Measurements from ENCODE around the gene MACROD2.

GRCh38 chr20:15195378-15195777 is 1200.1 kb downstream of the MACROD2 start:
- TF ChIP-seq ZFX (IDR thresholded peaks at IDR 0.05; ENCODE audit: borderline replicate concordance) = no peak
- TF ChIP-seq, protein P1, sequence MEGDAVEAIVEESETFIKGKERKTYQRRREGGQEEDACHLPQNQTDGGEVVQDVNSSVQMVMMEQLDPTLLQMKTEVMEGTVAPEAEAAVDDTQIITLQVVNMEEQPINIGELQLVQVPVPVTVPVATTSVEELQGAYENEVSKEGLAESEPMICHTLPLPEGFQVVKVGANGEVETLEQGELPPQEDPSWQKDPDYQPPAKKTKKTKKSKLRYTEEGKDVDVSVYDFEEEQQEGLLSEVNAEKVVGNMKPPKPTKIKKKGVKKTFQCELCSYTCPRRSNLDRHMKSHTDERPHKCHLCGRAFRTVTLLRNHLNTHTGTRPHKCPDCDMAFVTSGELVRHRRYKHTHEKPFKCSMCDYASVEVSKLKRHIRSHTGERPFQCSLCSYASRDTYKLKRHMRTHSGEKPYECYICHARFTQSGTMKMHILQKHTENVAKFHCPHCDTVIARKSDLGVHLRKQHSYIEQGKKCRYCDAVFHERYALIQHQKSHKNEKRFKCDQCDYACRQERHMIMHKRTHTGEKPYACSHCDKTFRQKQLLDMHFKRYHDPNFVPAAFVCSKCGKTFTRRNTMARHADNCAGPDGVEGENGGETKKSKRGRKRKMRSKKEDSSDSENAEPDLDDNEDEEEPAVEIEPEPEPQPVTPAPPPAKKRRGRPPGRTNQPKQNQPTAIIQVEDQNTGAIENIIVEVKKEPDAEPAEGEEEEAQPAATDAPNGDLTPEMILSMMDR (IDR thresholded peaks at IDR 0.05) = no peak
